GM23338 (cell line): Measurements from ENCODE around the gene SLC4A9.

Experiments
- CREB1 ChIP-seq: fragments of 250-450 bp; sonication (Bioruptor Pico); IDR thresholded peaks from 2 replicates; pipeline ENCODE4 v1.5.0; 2020; ENCODE audit warnings: low read depth, mild to moderate bottlenecking, moderate library complexity
- CTCF ChIP-seq, 2 experiments: fragments of 200-600 bp in 1 of 2; sonication (generic) in 1 of 2; conservative IDR thresholded peaks; 2 replicates each; pipeline versions ENCODE4 v1.5.1 to v1.6.1; 2016 to 2017; ENCODE audit warnings: antibody characterized with exemption in 2 of 2, low read depth in 2 of 2, mild to moderate bottlenecking in 2 of 2, moderate library complexity in 1 of 2
- ETS1 ChIP-seq: IDR thresholded peaks from 2 replicates; pipeline ENCODE4 v1.6.1; 2016; ENCODE audit warnings: antibody characterized with exemption
- EZH2 ChIP-seq: fragments of 200-600 bp; sonication (generic); IDR thresholded peaks from one replicate; pipeline ENCODE4 v1.8.0; 2017; ENCODE audit warnings: antibody characterized with exemption, mild to moderate bottlenecking, low read depth; ENCODE audit not compliant: unreplicated experiment
- EZH2phosphoT487 ChIP-seq: fragments of 200-600 bp; sonication (generic); IDR thresholded peaks from one replicate; pipeline ENCODE4 v1.8.1; 2018; ENCODE audit warnings: antibody characterized with exemption; ENCODE audit not compliant: unreplicated experiment
- JUNB ChIP-seq: IDR thresholded peaks from one replicate; pipeline ENCODE4 v1.6.1; 2016; ENCODE audit warnings: antibody characterized with exemption; ENCODE audit not compliant: unreplicated experiment
- NANOG ChIP-seq: IDR thresholded peaks from 2 replicates; pipeline ENCODE4 v1.6.1; 2016; ENCODE audit warnings: antibody characterized with exemption, borderline replicate concordance
- POLR2AphosphoS5 ChIP-seq: IDR thresholded peaks from 2 replicates; pipeline ENCODE4 v1.6.1; 2016; ENCODE audit warnings: antibody characterized with exemption, low read depth
- REST ChIP-seq: IDR thresholded peaks from one replicate; pipeline ENCODE4 v1.6.1; 2018; ENCODE audit warnings: antibody characterized with exemption; ENCODE audit not compliant: unreplicated experiment
- STAT1 ChIP-seq: IDR thresholded peaks from one replicate; pipeline ENCODE4 v1.6.1; 2016; ENCODE audit warnings: antibody characterized with exemption; ENCODE audit not compliant: unreplicated experiment
- ZNF331 ChIP-seq: fragments of 250-450 bp; sonication (Bioruptor Pico); IDR thresholded peaks from 2 replicates; pipeline ENCODE4 v1.5.0; 2020; ENCODE audit warnings: low read depth, mild to moderate bottlenecking, moderate library complexity

GRCh38 chr5:140342287-140342686 is 17.7 kb upstream of the SLC4A9 start:
- TF ChIP-seq CTCF (conservative IDR thresholded peaks at IDR 0.05; ENCODE audit: low read depth in 2 of 2), result no peak
- no peak for TF ChIP-seq POLR2AphosphoS5
- no peak for TF ChIP-seq ZNF331 (CRISPR knock-in tag)
- TF ChIP-seq EZH2, result no peak
- TF ChIP-seq CREB1 (CRISPR knock-in tag), result no peak
- TF ChIP-seq ETS1, result no peak
- no peak for TF ChIP-seq JUNB
- no peak for TF ChIP-seq EZH2phosphoT487
- no peak for TF ChIP-seq STAT1
- no peak for TF ChIP-seq REST
- TF ChIP-seq NANOG, result no peak
